ENCODE results near the gene PAGE2B. TPM values are rescaled to one million over a fixed set of nuclear protein-coding genes. Genes with fewer than 3 reads are reported as not detected.

PAGE2B gene
- 10 to 100 TPM; 33.9 to 50.8 TPM for total RNA-seq
- polyA plus RNA-seq (ENCODE audit: insufficient read depth, low read depth, low replicate concordance), result 86.8 TPM
- long read RNA-seq, donor 1, transcript PAGE2B-201 (5 exons, 493 nt), result major isoform, 5 of 5 reads
- long read RNA-seq, donor 1, partial matches to known transcripts, result 0 of 5 reads
- long read RNA-seq, donor 1, other reads (novel, unspliced or antisense), result 0 of 5 reads
- long read RNA-seq, donor 2, partial matches to known transcripts, result 0 of 3 reads
- long read RNA-seq, donor 2, other reads (novel, unspliced or antisense), result 0 of 3 reads

DNA sequence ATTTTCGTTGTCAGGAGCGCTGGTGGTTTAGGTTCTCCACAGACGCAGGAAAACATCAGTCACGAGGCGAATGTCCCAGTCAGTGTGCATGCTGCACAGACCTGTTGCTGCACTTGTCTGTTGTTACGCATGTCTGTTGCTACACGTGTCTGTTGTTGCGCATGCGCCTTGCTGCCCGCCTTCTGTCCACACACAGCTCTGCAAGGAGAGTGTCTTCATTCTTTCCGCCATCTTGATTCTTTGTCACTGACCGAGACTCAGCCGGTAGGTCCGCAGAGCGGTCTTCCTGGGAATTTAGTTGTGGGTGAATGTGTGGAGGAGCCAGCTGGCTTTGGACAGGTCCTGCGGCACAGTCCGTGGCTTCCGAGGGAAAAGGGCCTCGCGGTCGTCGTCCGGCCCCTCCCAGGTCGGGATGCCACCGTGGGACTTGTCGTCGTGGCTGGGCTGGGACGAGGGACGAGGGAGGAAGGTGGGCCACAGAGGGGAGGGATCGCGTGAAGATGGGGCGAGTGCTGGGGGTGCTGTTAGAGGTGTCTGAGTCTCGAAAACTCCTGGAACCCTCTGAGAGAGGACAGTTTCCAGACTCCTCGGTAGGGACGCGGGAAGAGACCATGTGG, at the start of gene PAGE2B:
TSS of gene PAGE2B (plus strand) at position 180 of the 617 bp plus-strand sequence. CDS start 1,012 bp downstream, outside the sequence.
- no peaks in the 10 kb centered on the region for H3K36me3 ChIP-seq (ENCODE audit: low read depth, missing control alignments)
- 63 to 86% methylated on average over 21 to 36 of the region's 36 CpGs for WGBS, 2 donors
- no peaks in the 10 kb centered on the region for H3K4me1 ChIP-seq
- peak; percentile 42 for DNase-seq
- no peak within 1 kb of the TSS for H3K27ac ChIP-seq
- H3K9me3 ChIP-seq, result no peaks in the 10 kb centered on the region
- no peaks in the 10 kb centered on the region for H3K27me3 ChIP-seq
- intact Hi-C loops (cut with DNase I; ENCODE audit: low total_unique reads), result no loop called here
- peak within 1 kb of the TSS; percentile 12 to 29 for H3K4me3 ChIP-seq
- no peak for TF ChIP-seq CTCF (IDR thresholded peaks at IDR 0.05)
- TF ChIP-seq POLR2A (IDR thresholded peaks at IDR 0.05), result no peak

DNA sequence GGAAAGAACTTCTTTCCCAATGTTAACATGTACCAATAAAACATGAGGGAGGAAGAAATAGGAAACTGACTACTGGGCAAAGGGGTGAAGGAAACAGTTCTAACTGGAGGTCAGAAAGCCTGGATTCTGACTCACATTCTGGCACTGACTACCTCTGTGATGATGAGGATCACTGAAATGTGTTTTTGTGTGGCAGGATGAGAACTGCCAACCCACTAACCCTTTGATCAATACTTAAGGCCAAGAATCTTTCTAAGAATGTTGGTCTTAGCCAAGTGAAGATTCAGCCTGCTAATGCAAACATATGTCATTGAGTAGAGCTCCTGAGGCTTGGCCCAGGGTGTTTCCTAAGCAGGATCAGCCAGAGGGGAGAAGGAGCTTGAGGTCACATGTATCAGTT, 48.7 kb upstream of the PAGE2B start:
- no peak overlapping the region for H3K27ac ChIP-seq
- no peaks in the 10 kb centered on the region for H3K9me3 ChIP-seq
- no peaks in the 10 kb centered on the region for H3K36me3 ChIP-seq (ENCODE audit: low read depth, missing control alignments)
- no peaks in the 10 kb centered on the region for H3K4me1 ChIP-seq
- DNase-seq, result no peak
- H3K4me3 ChIP-seq, result no peak overlapping the region
- intact Hi-C loops (cut with DNase I; ENCODE audit: low total_unique reads), result no loop called here
- H3K27me3 ChIP-seq, result no peaks in the 10 kb centered on the region
- TF ChIP-seq CTCF (IDR thresholded peaks at IDR 0.05) (no peak), POLR2A (IDR thresholded peaks at IDR 0.05) (no peak)

- DNase-seq, result no peak
- Histone ChIP-seq H3K9me3 (no peaks in the 10 kb centered on the region), H3K36me3 (ENCODE audit: low read depth, missing control alignments) (no peaks in the 10 kb centered on the region), H3K27me3 (no peaks in the 10 kb centered on the region), H3K4me1 (no peaks in the 10 kb centered on the region), H3K27ac (no peak overlapping the region), H3K4me3 (no peak overlapping the region)
- intact Hi-C loops (cut with DNase I; ENCODE audit: low total_unique reads), result no loop called here
- TF ChIP-seq CTCF (IDR thresholded peaks at IDR 0.05), result no peak
- TF ChIP-seq POLR2A (IDR thresholded peaks at IDR 0.05), result no peak
- 77 to 95% methylated on average over 2 of the region's 2 CpGs for WGBS, 2 donors
Observed at GRCh38 chrX:55026840-55027239, 48.0 kb upstream of the PAGE2B start.

DNA sequence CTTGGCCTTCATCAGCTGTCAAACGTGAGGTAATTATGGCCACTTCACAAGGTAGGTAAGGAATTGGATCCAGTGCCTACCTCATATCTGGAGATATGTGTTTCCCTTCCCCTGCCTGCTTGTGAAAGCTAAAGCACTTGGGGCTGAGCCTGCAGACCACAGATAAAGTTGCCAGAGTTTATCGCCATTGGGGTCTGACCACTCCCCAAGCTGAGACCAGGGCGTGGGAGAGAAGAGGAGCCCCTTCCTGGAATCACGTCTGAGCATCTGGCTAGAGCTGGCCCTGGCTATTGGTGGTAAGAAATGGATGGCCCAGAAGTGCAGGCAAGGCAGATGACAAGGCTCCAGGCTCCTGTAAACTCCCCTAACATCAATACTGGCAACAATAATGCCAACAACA, 46.8 kb upstream of the PAGE2B start:
- intact Hi-C loops (cut with DNase I; ENCODE audit: low total_unique reads), result no loop called here
- Histone ChIP-seq H3K9me3 (no peaks in the 10 kb centered on the region), H3K4me1 (no peaks in the 10 kb centered on the region), H3K4me3 (no peak overlapping the region), H3K27me3 (no peaks in the 10 kb centered on the region), H3K27ac (no peak overlapping the region), H3K36me3 (ENCODE audit: low read depth, missing control alignments) (no peaks in the 10 kb centered on the region)
- 57 to 93% methylated on average over 1 to 4 of the region's 4 CpGs for WGBS, 2 donors
- TF ChIP-seq CTCF (IDR thresholded peaks at IDR 0.05) (no peak), POLR2A (IDR thresholded peaks at IDR 0.05) (no peak)
- DNase-seq, result no peak

- TF ChIP-seq CTCF (IDR thresholded peaks at IDR 0.05) (no peak), POLR2A (IDR thresholded peaks at IDR 0.05) (no peak)
- H3K4me1 ChIP-seq, result no peaks in the 10 kb centered on the region
- intact Hi-C loops (cut with DNase I; ENCODE audit: low total_unique reads), result no loop called here
- H3K27me3 ChIP-seq, result no peaks in the 10 kb centered on the region
- H3K36me3 ChIP-seq (ENCODE audit: low read depth, missing control alignments), result no peaks in the 10 kb centered on the region
- DNase-seq, result no peak
- no peak overlapping the region for H3K4me3 ChIP-seq
- H3K27ac ChIP-seq, result no peak overlapping the region
- H3K9me3 ChIP-seq, result no peaks in the 10 kb centered on the region
Observed at GRCh38 chrX:55028611-55029010, 46.2 kb upstream of the PAGE2B start.
